B cell (primary cell): Measurements from ENCODE around the gene NECTIN1.

ENCODE experiments used
- EZH2 ChIP-seq: IDR thresholded peaks from 2 replicates; pipeline ENCODE4 v1.6.1; 2012; ENCODE audit warnings: borderline replicate concordance, low read depth, mild to moderate bottlenecking, moderate library complexity, low read length; ENCODE audit not compliant: insufficient read depth, poor library complexity, severe bottlenecking
- TF ChIP-seq, protein P1 (sequence below): fragments of 200-600 bp; IDR thresholded peaks from one replicate; pipeline ENCODE4 v1.8.0; 2022; ENCODE audit warnings: antibody characterized with exemption, mild to moderate bottlenecking

DNA sequence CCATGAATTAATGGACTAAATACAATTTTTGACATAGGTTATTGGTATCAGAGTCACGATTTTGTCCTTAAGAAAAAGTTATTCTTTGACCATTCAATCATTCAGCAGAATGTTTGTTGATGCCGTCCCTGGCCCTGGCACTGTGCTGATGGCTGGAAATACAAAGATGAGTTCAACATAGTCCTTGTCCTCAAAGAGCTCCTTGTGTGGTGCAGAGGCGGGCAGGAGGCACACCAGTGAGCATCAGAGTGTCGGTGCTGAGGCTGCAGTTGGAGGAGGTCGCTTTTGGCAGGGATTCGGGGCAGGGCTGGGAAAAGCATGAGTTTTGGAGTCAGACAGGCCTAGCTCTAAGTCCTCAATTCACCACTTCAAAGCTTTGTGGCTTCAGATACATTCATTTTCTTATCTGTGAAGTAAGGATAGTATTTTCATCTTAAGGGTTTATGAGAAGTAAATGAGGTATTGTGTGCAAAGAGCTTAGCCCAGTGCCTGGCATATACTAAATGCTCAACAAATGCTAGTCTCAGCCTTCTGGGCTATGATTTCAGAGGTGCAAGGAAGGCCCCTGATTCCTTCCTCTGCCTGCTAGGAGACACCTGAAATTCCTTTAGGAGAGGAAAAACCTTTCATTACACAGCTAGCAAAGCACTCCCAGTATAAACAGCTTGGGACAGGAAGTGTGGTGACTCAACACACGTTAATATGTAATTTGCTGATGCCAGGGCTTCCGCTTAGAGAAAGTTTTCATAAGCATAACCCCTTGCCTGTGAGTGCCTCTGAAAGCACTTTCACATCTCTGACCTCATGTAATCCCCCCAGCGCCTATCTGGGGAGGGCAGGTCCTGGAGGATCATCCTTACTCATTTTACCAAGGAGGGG, 113.8 kb downstream of the NECTIN1 start:
- TF ChIP-seq, protein P1, sequence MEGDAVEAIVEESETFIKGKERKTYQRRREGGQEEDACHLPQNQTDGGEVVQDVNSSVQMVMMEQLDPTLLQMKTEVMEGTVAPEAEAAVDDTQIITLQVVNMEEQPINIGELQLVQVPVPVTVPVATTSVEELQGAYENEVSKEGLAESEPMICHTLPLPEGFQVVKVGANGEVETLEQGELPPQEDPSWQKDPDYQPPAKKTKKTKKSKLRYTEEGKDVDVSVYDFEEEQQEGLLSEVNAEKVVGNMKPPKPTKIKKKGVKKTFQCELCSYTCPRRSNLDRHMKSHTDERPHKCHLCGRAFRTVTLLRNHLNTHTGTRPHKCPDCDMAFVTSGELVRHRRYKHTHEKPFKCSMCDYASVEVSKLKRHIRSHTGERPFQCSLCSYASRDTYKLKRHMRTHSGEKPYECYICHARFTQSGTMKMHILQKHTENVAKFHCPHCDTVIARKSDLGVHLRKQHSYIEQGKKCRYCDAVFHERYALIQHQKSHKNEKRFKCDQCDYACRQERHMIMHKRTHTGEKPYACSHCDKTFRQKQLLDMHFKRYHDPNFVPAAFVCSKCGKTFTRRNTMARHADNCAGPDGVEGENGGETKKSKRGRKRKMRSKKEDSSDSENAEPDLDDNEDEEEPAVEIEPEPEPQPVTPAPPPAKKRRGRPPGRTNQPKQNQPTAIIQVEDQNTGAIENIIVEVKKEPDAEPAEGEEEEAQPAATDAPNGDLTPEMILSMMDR: no peak
- no peak for TF ChIP-seq EZH2
